GM19397 (cell line): Measurements from ENCODE around the gene TMEM62.
"Not testable (repeated sequence)": the region's sequence is repeated elsewhere in the genome, so short reads cannot be mapped to it uniquely, and the experiment has no call there.

Experiments used
- ATAC-seq: cut with Tn5 transposase; IDR thresholded peaks from one replicate; pipeline ENCODE4 v1.9.1; 2021; ENCODE audit warnings: mild to moderate bottlenecking, moderate library complexity; ENCODE audit not compliant: unreplicated experiment

The TMEM62 gene

GRCh38 chr15:43169888-43170287 lies 36.5 kb downstream of the TMEM62 start:
- no peak for ATAC-seq

- ATAC-seq: not testable (repeated sequence)
These were observed 42.4 kb downstream of the TMEM62 start for GRCh38 chr15:43175656-43176309.

- not testable (repeated sequence) for ATAC-seq
These were observed 43.8 kb downstream of the TMEM62 start for GRCh38 chr15:43177147-43177546.

- ATAC-seq: no peak
These were observed 49.9 kb downstream of the TMEM62 start for GRCh38 chr15:43183270-43183669.

- ATAC-seq: no peak
These were observed 51.2 kb downstream of the TMEM62 start for GRCh38 chr15:43184407-43185124.

- ATAC-seq: peak; percentile 97
These were observed 52.0 kb downstream of the TMEM62 start, which contains the start of gene CCNDBP1 for GRCh38 chr15:43185157-43186002. Gene CCNDBP1 (plus strand): TSS chr15:43185403. CDS start chr15:43185499, 96 bp downstream.

- ATAC-seq: peak; percentile 22
These were observed 52.6 kb downstream of the TMEM62 start for GRCh38 chr15:43186003-43186353.

- ATAC-seq: no peak
These were observed 54.3 kb downstream of the TMEM62 start for GRCh38 chr15:43187544-43188155.

- ATAC-seq: no peak
These were observed 55.9 kb downstream of the TMEM62 start for GRCh38 chr15:43189296-43189695.

GRCh38 chr15:43190178-43190577 lies 56.8 kb downstream of the TMEM62 start:
- no peak for ATAC-seq

- ATAC-seq: no peak
These were observed 60.3 kb downstream of the TMEM62 start for GRCh38 chr15:43193710-43194109.

GRCh38 chr15:43194795-43195194 lies 61.4 kb downstream of the TMEM62 start:
- no peak for ATAC-seq

- no peak for ATAC-seq
These were observed 63.6 kb downstream of the TMEM62 start for GRCh38 chr15:43196760-43197548.

- not testable (repeated sequence) for ATAC-seq
These were observed 64.4 kb downstream of the TMEM62 start for GRCh38 chr15:43197773-43198172.

GRCh38 chr15:43198556-43198955 lies 65.2 kb downstream of the TMEM62 start:
- ATAC-seq: not testable (repeated sequence)

GRCh38 chr15:43198992-43199391 lies 65.6 kb downstream of the TMEM62 start:
- no peak for ATAC-seq

- no peak for ATAC-seq
These were observed 66.6 kb downstream of the TMEM62 start for GRCh38 chr15:43199945-43200488.

GRCh38 chr15:43204016-43204901 lies 70.9 kb downstream of the TMEM62 start:
- no peak for ATAC-seq

GRCh38 chr15:43206054-43206453 lies 72.7 kb downstream of the TMEM62 start:
- ATAC-seq: no peak
